ENCODE data around the gene ELMO1.

The ELMO1 gene

GRCh38 chr7:36945612-36946400 lies 502.9 kb downstream of the ELMO1 start:
- DNase-seq (ENCODE audit: low spot score): peak; percentile 15

GRCh38 chr7:36944838-36945237 lies 503.8 kb downstream of the ELMO1 start:
- no peak for DNase-seq (ENCODE audit: low spot score)

GRCh38 chr7:36943591-36944435 lies 504.9 kb downstream of the ELMO1 start:
- DNase-seq (ENCODE audit: low spot score): no peak

- DNase-seq (ENCODE audit: low spot score): peak; percentile 31
Measured at GRCh38 chr7:36942955-36943354, 505.7 kb downstream of the ELMO1 start.

GRCh38 chr7:36942541-36942940 lies 506.1 kb downstream of the ELMO1 start:
- DNase-seq (ENCODE audit: low spot score): no peak

- DNase-seq (ENCODE audit: low spot score): no peak
Measured at GRCh38 chr7:36942025-36942424, 506.6 kb downstream of the ELMO1 start.

- no peak for DNase-seq (ENCODE audit: low spot score)
Measured at GRCh38 chr7:36941359-36941758, 507.3 kb downstream of the ELMO1 start.

- no peak for DNase-seq (ENCODE audit: low spot score)
Measured at GRCh38 chr7:36939816-36940215, 508.8 kb downstream of the ELMO1 start.

GRCh38 chr7:36937754-36938563 lies 510.7 kb downstream of the ELMO1 start:
- DNase-seq (ENCODE audit: low spot score): no peak

- DNase-seq (ENCODE audit: low spot score): no peak
Measured at GRCh38 chr7:36931892-36932291, 516.8 kb downstream of the ELMO1 start.

GRCh38 chr7:36929791-36930190 lies 518.9 kb downstream of the ELMO1 start:
- no peak for DNase-seq (ENCODE audit: low spot score)

GRCh38 chr7:36928718-36929117 lies 519.9 kb downstream of the ELMO1 start:
- DNase-seq (ENCODE audit: low spot score): no peak

GRCh38 chr7:36928311-36928710 lies 520.4 kb downstream of the ELMO1 start:
- no peak for DNase-seq (ENCODE audit: low spot score)

GRCh38 chr7:36925691-36926090 lies 523.0 kb downstream of the ELMO1 start:
- DNase-seq (ENCODE audit: low spot score): no peak

- no peak for DNase-seq (ENCODE audit: low spot score)
Measured at GRCh38 chr7:36925207-36925606, 523.5 kb downstream of the ELMO1 start.

- DNase-seq (ENCODE audit: low spot score): no peak
Measured at GRCh38 chr7:36923943-36924436, 524.7 kb downstream of the ELMO1 start.

- DNase-seq (ENCODE audit: low spot score): no peak
Measured at GRCh38 chr7:36923185-36923584, 525.5 kb downstream of the ELMO1 start.

GRCh38 chr7:36920433-36920832 lies 528.2 kb downstream of the ELMO1 start:
- DNase-seq (ENCODE audit: low spot score): no peak

GRCh38 chr7:36919738-36920137 lies 528.9 kb downstream of the ELMO1 start:
- no peak for DNase-seq (ENCODE audit: low spot score)

GRCh38 chr7:36918591-36918990 lies 530.1 kb downstream of the ELMO1 start:
- DNase-seq (ENCODE audit: low spot score): no peak

- DNase-seq (ENCODE audit: low spot score): no peak
Measured at GRCh38 chr7:36916619-36917018, 532.0 kb downstream of the ELMO1 start.

GRCh38 chr7:36916116-36916515 lies 532.5 kb downstream of the ELMO1 start:
- no peak for DNase-seq (ENCODE audit: low spot score)
